HT-29 (cell line): ENCODE results near the gene FAM72C. TPM values are rescaled to one million over a fixed set of nuclear protein-coding genes. Genes with fewer than 3 reads are reported as not detected.
"Not testable (repeated sequence)": the region's sequence is repeated elsewhere in the genome, so short reads cannot be mapped to it uniquely, and the experiment has no call there.

Experiments used
- DNase-seq: peaks from one replicate; pipeline ENCODE4 v3.0.0-alpha.2; 2015; ENCODE audit warnings: low spot score
- total RNA-seq: library from RNA; depleted of rRNA; stranded (reverse); fragments of >200 nt; shearing (Covaris generic); gene quantifications from 2 replicates; pipeline ENCODE4 v1.2.3, GENCODE V29; 2014; rRNA removed

Gene FAM72C
- total RNA-seq = not detected in 2 replicates

GRCh38 chr1:143971924-143972700, at the start of gene FAM72C:
Gene FAM72C, minus strand, starts transcription at chr1:143971986. Its CDS starts 845 bp downstream, at chr1:143971141.
- DNase-seq = not testable (repeated sequence)

- not testable (repeated sequence) for DNase-seq
These were observed 48.4 kb upstream of the FAM72C start for GRCh38 chr1:144020001-144020738.

- DNase-seq = not testable (repeated sequence)
These were observed 47.3 kb upstream of the FAM72C start for GRCh38 chr1:144019101-144019500.

- not testable (repeated sequence) for DNase-seq
These were observed 43.6 kb upstream of the FAM72C start for GRCh38 chr1:144015180-144015966.

GRCh38 chr1:144014528-144014927, 42.7 kb upstream of the FAM72C start:
- not testable (repeated sequence) for DNase-seq

GRCh38 chr1:144014121-144014520, 42.3 kb upstream of the FAM72C start:
- DNase-seq = not testable (repeated sequence)

GRCh38 chr1:144012168-144012733, 40.5 kb upstream of the FAM72C start:
- DNase-seq = not testable (repeated sequence)

- DNase-seq = not testable (repeated sequence)
These were observed 37.6 kb upstream of the FAM72C start for GRCh38 chr1:144009410-144009809.

- not testable (repeated sequence) for DNase-seq
These were observed 32.5 kb upstream of the FAM72C start for GRCh38 chr1:144004259-144004658.

- not testable (repeated sequence) for DNase-seq
These were observed 31.7 kb upstream of the FAM72C start for GRCh38 chr1:144003306-144004029.

- DNase-seq = not testable (repeated sequence)
These were observed 30.5 kb upstream of the FAM72C start for GRCh38 chr1:144002141-144002881.

GRCh38 chr1:144001077-144001476, 29.3 kb upstream of the FAM72C start:
- not testable (repeated sequence) for DNase-seq

- DNase-seq = not testable (repeated sequence)
These were observed 24.2 kb upstream of the FAM72C start for GRCh38 chr1:143996020-143996419.

- DNase-seq = not testable (repeated sequence)
These were observed 21.6 kb upstream of the FAM72C start for GRCh38 chr1:143993301-143993907.

- not testable (repeated sequence) for DNase-seq
These were observed 18.9 kb upstream of the FAM72C start for GRCh38 chr1:143990699-143991098.

- not testable (repeated sequence) for DNase-seq
These were observed 17.9 kb upstream of the FAM72C start for GRCh38 chr1:143989719-143990118.

- DNase-seq = not testable (repeated sequence)
These were observed 17.6 kb upstream of the FAM72C start for GRCh38 chr1:143989427-143989712.

GRCh38 chr1:143988602-143989426, 17.0 kb upstream of the FAM72C start:
- not testable (repeated sequence) for DNase-seq

- DNase-seq = not testable (repeated sequence)
These were observed 16.1 kb upstream of the FAM72C start for GRCh38 chr1:143987868-143988267.
